Measurements from ENCODE around the gene RPS16.
A peak's percentile ranks its signal among the peaks of the same experiment; 100 is the strongest.

The RPS16 gene

GRCh38 chr19:39411081-39411831 is 24.5 kb downstream of the RPS16 start:
- peaks cover 17% of the 10 kb centered on the region; the same call in 1 of the 2 replicates for H3K36me3 ChIP-seq (ENCODE audit: insufficient read depth, low read length)
- peaks cover 41% of the 10 kb centered on the region for H3K79me2 ChIP-seq (ENCODE audit: control insufficient read depth, insufficient read depth, low read length, unreplicated experiment)
- H3K27me3 ChIP-seq (ENCODE audit: insufficient read depth, low read length): no peaks in the 10 kb centered on the region
- peak overlapping the region; percentile 98 for H3K27ac ChIP-seq (ENCODE audit: low read depth, low read length)
- no peak overlapping the region for H2AFZ ChIP-seq (ENCODE audit: low read length, unreplicated experiment)
- peaks cover 22% of the 10 kb centered on the region for H3K4me1 ChIP-seq (ENCODE audit: control insufficient read depth, insufficient read depth, low read length, unreplicated experiment)
- H3K4me3 ChIP-seq (ENCODE audit: low read depth, low read length): peak overlapping the region; percentile 82

GRCh38 chr19:39410831-39411080 is 25.0 kb downstream of the RPS16 start:
- Histone ChIP-seq H2AFZ (ENCODE audit: low read length, unreplicated experiment) (no peak overlapping the region), H3K79me2 (ENCODE audit: control insufficient read depth, insufficient read depth, low read length, unreplicated experiment) (peaks cover 41% of the 10 kb centered on the region), H3K4me3 (ENCODE audit: low read depth, low read length) (peak overlapping the region; percentile 82), H3K4me1 (ENCODE audit: control insufficient read depth, insufficient read depth, low read length, unreplicated experiment) (peaks cover 22% of the 10 kb centered on the region), H3K36me3 (ENCODE audit: insufficient read depth, low read length) (peaks cover 17% of the 10 kb centered on the region; the same call in 1 of the 2 replicates), H3K27ac (ENCODE audit: low read depth, low read length) (peak overlapping the region; percentile 98), H3K27me3 (ENCODE audit: insufficient read depth, low read length) (no peaks in the 10 kb centered on the region)

- Histone ChIP-seq H3K27me3 (ENCODE audit: insufficient read depth, low read length) (no peaks in the 10 kb centered on the region), H3K36me3 (ENCODE audit: insufficient read depth, low read length) (peaks cover 17% of the 10 kb centered on the region; the same call in 1 of the 2 replicates), H3K27ac (ENCODE audit: low read depth, low read length) (peak overlapping the region; percentile 98), H3K4me1 (ENCODE audit: control insufficient read depth, insufficient read depth, low read length, unreplicated experiment) (peaks cover 22% of the 10 kb centered on the region), H3K4me3 (ENCODE audit: low read depth, low read length) (peak overlapping the region; percentile 82), H3K79me2 (ENCODE audit: control insufficient read depth, insufficient read depth, low read length, unreplicated experiment) (peaks cover 39% of the 10 kb centered on the region), H2AFZ (ENCODE audit: low read length, unreplicated experiment) (no peak overlapping the region)
These were observed 25.5 kb downstream of the RPS16 start for GRCh38 chr19:39410017-39410830.

- no peak overlapping the region for H2AFZ ChIP-seq (ENCODE audit: low read length, unreplicated experiment)
- H3K4me1 ChIP-seq (ENCODE audit: control insufficient read depth, insufficient read depth, low read length, unreplicated experiment): peaks cover 21% of the 10 kb centered on the region
These were observed 26.3 kb downstream of the RPS16 start for GRCh38 chr19:39409208-39410016.

DNA sequence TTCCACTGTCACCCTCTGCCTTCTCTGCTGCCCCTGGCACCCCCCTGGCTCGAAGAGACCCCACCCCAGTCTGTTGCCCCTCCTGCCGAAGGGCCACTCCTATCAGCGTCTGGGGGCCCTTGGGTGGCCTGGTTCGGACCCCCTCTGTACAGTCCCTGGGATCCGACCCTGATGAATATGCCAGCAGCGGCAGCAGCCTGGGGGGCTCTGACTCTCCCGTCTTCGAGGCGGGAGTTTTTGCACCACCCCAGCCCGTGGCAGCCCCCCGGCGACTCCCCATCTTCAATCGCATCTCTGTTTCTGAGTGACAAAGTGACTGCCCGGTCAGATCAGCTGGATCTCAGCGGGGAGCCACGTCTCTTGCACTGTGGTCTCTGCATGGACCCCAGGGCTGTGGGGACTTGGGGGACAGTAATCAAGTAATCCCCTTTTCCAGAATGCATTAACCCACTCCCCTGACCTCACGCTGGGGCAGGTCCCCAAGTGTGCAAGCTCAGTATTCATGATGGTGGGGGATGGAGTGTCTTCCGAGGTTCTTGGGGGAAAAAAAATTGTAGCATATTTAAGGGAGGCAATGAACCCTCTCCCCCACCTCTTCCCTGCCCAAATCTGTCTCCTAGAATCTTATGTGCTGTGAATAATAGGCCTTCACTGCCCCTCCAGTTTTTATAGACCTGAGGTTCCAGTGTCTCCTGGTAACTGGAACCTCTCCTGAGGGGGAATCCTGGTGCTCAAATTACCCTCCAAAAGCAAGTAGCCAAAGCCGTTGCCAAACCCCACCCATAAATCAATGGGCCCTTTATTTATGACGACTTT is 27.1 kb downstream of the RPS16 start:
- Histone ChIP-seq H3K27ac (ENCODE audit: low read depth, low read length) (peak overlapping the region; percentile 98), H3K27me3 (ENCODE audit: insufficient read depth, low read length) (no peaks in the 10 kb centered on the region), H3K4me1 (ENCODE audit: control insufficient read depth, insufficient read depth, low read length, unreplicated experiment) (peaks cover 14% of the 10 kb centered on the region), H3K79me2 (ENCODE audit: control insufficient read depth, insufficient read depth, low read length, unreplicated experiment) (peaks cover 27% of the 10 kb centered on the region), H3K36me3 (ENCODE audit: insufficient read depth, low read length) (peaks cover 17% of the 10 kb centered on the region; the same call in 1 of the 2 replicates), H3K4me3 (ENCODE audit: low read depth, low read length) (peak overlapping the region; percentile 82), H2AFZ (ENCODE audit: low read length, unreplicated experiment) (no peak overlapping the region)

More at GRCh38 chr19:39409208-39410016, 26.3 kb downstream of the RPS16 start:
- Histone ChIP-seq H3K27me3 (ENCODE audit: insufficient read depth, low read length) (no peaks in the 10 kb centered on the region), H3K27ac (ENCODE audit: low read depth, low read length) (peak overlapping the region; percentile 98), H3K36me3 (ENCODE audit: insufficient read depth, low read length) (peaks cover 17% of the 10 kb centered on the region; the same call in 1 of the 2 replicates), H3K4me3 (ENCODE audit: low read depth, low read length) (peak overlapping the region; percentile 82), H3K79me2 (ENCODE audit: control insufficient read depth, insufficient read depth, low read length, unreplicated experiment) (peaks cover 33% of the 10 kb centered on the region)

DNA sequence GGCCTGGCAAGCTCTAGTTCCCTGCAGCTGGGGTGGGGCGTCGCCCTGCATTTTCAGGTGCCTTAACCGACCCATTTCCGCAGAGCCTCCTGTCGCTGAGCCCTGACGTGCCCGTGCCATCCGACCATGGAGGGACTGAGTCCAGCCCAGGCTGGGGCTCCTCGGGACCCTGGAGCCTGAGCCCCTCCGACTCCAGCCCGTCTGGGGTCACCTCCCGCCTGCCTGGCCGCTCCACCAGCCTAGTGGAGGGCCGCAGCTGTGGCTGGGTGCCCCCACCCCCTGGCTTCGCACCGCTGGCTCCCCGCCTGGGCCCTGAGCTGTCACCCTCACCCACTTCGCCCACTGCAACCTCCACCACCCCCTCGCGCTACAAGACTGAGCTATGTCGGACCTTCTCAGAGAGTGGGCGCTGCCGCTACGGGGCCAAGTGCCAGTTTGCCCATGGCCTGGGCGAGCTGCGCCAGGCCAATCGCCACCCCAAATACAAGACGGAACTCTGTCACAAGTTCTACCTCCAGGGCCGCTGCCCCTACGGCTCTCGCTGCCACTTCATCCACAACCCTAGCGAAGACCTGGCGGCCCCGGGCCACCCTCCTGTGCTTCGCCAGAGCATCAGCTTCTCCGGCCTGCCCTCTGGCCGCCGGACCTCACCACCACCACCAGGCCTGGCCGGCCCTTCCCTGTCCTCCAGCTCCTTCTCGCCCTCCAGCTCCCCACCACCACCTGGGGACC is 27.9 kb downstream of the RPS16 start:
- H2AFZ ChIP-seq (ENCODE audit: low read length, unreplicated experiment): no peak overlapping the region
- peaks cover 17% of the 10 kb centered on the region; the same call in 1 of the 2 replicates for H3K36me3 ChIP-seq (ENCODE audit: insufficient read depth, low read length)
- peaks cover 27% of the 10 kb centered on the region for H3K79me2 ChIP-seq (ENCODE audit: control insufficient read depth, insufficient read depth, low read length, unreplicated experiment)
- H3K4me1 ChIP-seq (ENCODE audit: control insufficient read depth, insufficient read depth, low read length, unreplicated experiment): peaks cover 19% of the 10 kb centered on the region
- H3K4me3 ChIP-seq (ENCODE audit: low read depth, low read length): peak overlapping the region; percentile 82
- H3K27ac ChIP-seq (ENCODE audit: low read depth, low read length): peak overlapping the region; percentile 98
- no peaks in the 10 kb centered on the region for H3K27me3 ChIP-seq (ENCODE audit: insufficient read depth, low read length)

DNA sequence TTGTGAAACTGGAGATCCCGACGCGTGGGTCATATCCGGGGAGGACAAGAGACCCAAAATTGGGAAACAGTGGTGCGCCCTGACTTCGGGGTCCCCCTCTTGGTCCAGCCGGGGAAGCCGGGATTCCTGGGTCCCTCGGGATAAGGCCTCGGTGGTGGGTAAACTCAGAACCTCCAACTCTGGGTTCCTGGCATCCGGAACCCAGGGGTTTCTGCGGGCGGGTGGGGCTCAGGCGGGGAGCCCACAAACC is 28.4 kb downstream of the RPS16 start:
- Histone ChIP-seq H3K27me3 (ENCODE audit: insufficient read depth, low read length) (no peaks in the 10 kb centered on the region), H3K36me3 (ENCODE audit: insufficient read depth, low read length) (peaks cover 17% of the 10 kb centered on the region; the same call in 1 of the 2 replicates), H3K79me2 (ENCODE audit: control insufficient read depth, insufficient read depth, low read length, unreplicated experiment) (peaks cover 27% of the 10 kb centered on the region), H3K4me1 (ENCODE audit: control insufficient read depth, insufficient read depth, low read length, unreplicated experiment) (peaks cover 22% of the 10 kb centered on the region), H3K27ac (ENCODE audit: low read depth, low read length) (peak overlapping the region; percentile 98), H3K4me3 (ENCODE audit: low read depth, low read length) (peak overlapping the region; percentile 82), H2AFZ (ENCODE audit: low read length, unreplicated experiment) (no peak overlapping the region)

DNA sequence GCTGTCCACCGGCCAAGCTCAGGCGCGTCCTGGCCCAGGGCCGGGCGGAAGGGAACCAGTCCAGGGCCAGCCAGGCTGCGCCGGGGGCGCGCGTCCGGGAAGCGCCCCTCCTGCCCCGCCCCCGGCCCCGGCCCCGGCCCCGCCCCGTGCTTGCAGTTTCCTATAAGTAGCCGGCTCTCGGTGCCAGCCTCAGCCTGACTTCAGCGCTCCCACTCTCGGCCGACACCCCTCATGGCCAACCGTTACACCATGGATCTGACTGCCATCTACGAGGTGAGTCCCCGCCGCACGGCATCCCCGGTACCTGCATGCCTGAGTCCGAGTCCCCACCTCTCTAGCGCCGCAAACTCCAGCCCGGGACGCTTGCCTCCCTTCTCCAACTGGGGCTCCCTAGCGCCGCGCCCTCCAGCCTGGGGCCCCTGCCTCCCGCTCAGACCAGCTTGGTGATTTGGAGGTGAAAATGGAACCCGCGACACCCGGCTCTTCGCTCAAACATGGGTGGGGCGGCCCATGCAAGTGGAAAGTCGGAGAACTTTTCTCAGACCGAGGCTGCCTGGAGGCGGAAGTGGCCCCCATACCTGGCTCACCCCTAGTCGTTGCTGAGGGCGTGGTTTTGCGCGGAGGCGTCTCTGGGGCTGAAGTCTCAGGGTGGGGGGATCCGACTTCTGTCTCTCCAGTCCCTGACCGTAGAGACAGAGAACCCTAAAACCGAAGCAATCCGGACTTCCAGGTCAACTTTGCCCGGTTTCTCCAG is 28.9 kb downstream of the RPS16 start, which contains the start of gene ZFP36:
ZFP36 (plus strand) TSS at position 192 of the 754 bp plus-strand sequence; CDS start at position 250, 58 bp downstream.
- Histone ChIP-seq H3K27ac (ENCODE audit: low read depth, low read length) (peak within 1 kb of the TSS; percentile 98), H3K4me3 (ENCODE audit: low read depth, low read length) (peak within 1 kb of the TSS; percentile 82), H3K4me1 (ENCODE audit: control insufficient read depth, insufficient read depth, low read length, unreplicated experiment) (peaks cover 27% of the 10 kb centered on the region), H3K36me3 (ENCODE audit: insufficient read depth, low read length) (peaks cover 17% of the 10 kb centered on the region; the same call in 1 of the 2 replicates), H3K79me2 (ENCODE audit: control insufficient read depth, insufficient read depth, low read length, unreplicated experiment) (peaks cover 27% of the 10 kb centered on the region), H3K27me3 (ENCODE audit: insufficient read depth, low read length) (no peaks in the 10 kb centered on the region), H2AFZ (ENCODE audit: low read length, unreplicated experiment) (no peak within 1 kb of the TSS)

All from ACC112 (cell line).